Heart left ventricle (tissue), 13 donors: ENCODE data around the gene PREX1.

Source experiments
- POLR2A ChIP-seq, 2 donors: fragments of 450-650 bp; IDR thresholded peaks; one replicate each; pipeline ENCODE4 v1.6.1; 2017; ENCODE audit warnings: antibody characterized with exemption in 2 of 2, mild to moderate bottlenecking in 2 of 2, moderate library complexity in 2 of 2
- TF ChIP-seq, protein P1 (sequence below), 12 donors: fragments of 200-600 bp; sonication (generic) in 4 of 12; IDR thresholded peaks; one replicate each; pipeline versions ENCODE4 v1.5.0 to v1.8.0; 2018 to 2022; ENCODE audit warnings: antibody characterized with exemption in 12 of 12, mild to moderate bottlenecking in 5 of 12
- donor health status: ischemic (EF 13 %, LVEDD 7.1; RV severe dilation, severe dysfunction).
- donor health status: DM: no; HTN: yes; CAD: no.
- donor health status: DM: no; HTN: no; CAD: no.
- donor health status: ischemic (EF 25% LVEDD 6.9; RV normal size, moderate dysfunction).
- donor health status: ischemic (EF 25% LVEDD 5.7; RV mildly dilated, moderate dysfunction).
- donor health status: ischemic (EF 35%, LVEDD 5.7; RV mildly dilated, moderate dysfunction).
- donor health status: nonischemic (EF 11% LVEDD 7.7; RV severe dilation, severe dysfunction).
- donor health status: DM: yes; HTN: yes; CAD: no.
- donor health status: PGD.
- donor health status: ischemic (EF 29% LVEDD 5.4; RV normal size, mild dysfunction).
- donor health status: nonischemic (EF 23%, LVEDD 6.1; RV moderate dilation, normal function).

DNA sequence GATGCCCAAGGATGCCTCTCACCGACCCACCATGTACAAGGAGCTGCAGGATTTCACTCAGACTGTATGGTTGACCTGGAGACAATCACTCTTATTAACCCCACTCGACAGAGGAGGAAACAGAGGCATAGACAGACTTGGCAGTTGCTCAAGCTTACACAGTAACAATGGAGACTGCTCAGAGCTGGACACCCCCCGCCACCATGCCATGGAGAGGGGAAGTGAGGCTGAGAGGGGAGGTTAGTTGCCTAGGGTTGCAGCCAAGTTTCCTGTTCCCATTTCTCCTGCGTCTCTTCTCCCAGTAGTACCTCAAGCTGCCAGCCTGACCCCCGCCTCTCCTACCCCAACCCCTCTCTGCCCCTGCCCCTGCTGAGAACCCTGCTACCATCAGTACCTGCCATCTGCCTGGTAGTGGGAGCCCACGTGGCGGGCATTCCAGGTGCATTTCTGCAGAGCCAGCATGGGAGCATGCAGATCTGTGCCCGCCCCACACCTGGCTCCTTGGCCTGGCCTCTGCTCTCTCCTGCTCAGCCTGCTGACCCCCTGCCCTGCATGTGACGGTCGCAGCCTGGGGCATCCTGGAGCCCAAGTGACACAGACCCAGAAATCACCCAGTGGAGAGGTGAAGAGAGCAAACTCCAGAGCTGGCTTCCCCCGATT, 157.7 kb downstream of the PREX1 start:
- TF ChIP-seq POLR2A (IDR thresholded peaks at IDR 0.05) = no peak
- TF ChIP-seq, protein P1, sequence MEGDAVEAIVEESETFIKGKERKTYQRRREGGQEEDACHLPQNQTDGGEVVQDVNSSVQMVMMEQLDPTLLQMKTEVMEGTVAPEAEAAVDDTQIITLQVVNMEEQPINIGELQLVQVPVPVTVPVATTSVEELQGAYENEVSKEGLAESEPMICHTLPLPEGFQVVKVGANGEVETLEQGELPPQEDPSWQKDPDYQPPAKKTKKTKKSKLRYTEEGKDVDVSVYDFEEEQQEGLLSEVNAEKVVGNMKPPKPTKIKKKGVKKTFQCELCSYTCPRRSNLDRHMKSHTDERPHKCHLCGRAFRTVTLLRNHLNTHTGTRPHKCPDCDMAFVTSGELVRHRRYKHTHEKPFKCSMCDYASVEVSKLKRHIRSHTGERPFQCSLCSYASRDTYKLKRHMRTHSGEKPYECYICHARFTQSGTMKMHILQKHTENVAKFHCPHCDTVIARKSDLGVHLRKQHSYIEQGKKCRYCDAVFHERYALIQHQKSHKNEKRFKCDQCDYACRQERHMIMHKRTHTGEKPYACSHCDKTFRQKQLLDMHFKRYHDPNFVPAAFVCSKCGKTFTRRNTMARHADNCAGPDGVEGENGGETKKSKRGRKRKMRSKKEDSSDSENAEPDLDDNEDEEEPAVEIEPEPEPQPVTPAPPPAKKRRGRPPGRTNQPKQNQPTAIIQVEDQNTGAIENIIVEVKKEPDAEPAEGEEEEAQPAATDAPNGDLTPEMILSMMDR (IDR thresholded peaks at IDR 0.05) = no peak
